Liver (tissue), 9 donors: Measurements from ENCODE around the gene ZNHIT6. TPM values are rescaled to one million over a fixed set of nuclear protein-coding genes. Genes with fewer than 3 reads are reported as not detected.

Experiments used
- DNase-seq: peaks from one replicate; pipeline ENCODE4 v3.0.0-alpha.2; 2017; ENCODE audit warnings: low spot score
- H3K27ac ChIP-seq, 2 donors: one replicate each; pipeline ENCODE4 v1.7.0; 2013; ENCODE audit warnings: inconsistent platforms in 2 of 2, low read length in 2 of 2, control low read depth in 1 of 2, low read depth in 1 of 2, mild to moderate bottlenecking in 1 of 2
- H3K27me3 ChIP-seq, 4 donors: one replicate each; pipeline versions ENCODE4 v1.6.1 to v1.7.0; 2013; ENCODE audit warnings: low read length in 3 of 4, inconsistent platforms in 1 of 4, mild to moderate bottlenecking in 1 of 4, moderate library complexity in 1 of 4; ENCODE audit not compliant: control insufficient read depth in 4 of 4, insufficient read depth in 4 of 4
- H3K36me3 ChIP-seq, 4 donors: one replicate each; pipeline versions ENCODE4 v1.6.1 to v1.7.0; 2013; ENCODE audit warnings: low read length in 3 of 4, mild to moderate bottlenecking in 3 of 4, low read depth in 1 of 4, moderate library complexity in 1 of 4; ENCODE audit not compliant: control insufficient read depth in 4 of 4, insufficient read depth in 3 of 4
- H3K4me1 ChIP-seq, 4 donors: one replicate each; pipeline versions ENCODE4 v1.6.1 to v1.7.0; 2013; ENCODE audit warnings: low read length in 3 of 4, mild to moderate bottlenecking in 3 of 4, moderate library complexity in 1 of 4; ENCODE audit not compliant: control insufficient read depth in 4 of 4, insufficient read depth in 4 of 4
- H3K4me3 ChIP-seq, 3 donors: one replicate each; pipeline versions ENCODE4 v1.6.1 to v1.7.0; 2013; ENCODE audit warnings: low read length in 3 of 3, control low read depth in 1 of 3, low read depth in 1 of 3, mild to moderate bottlenecking in 1 of 3
- H3K9ac ChIP-seq, 2 donors: one replicate each; pipeline ENCODE4 v1.7.0; 2013; ENCODE audit warnings: low read length in 2 of 2, mild to moderate bottlenecking in 2 of 2, moderate library complexity in 2 of 2, control low read depth in 1 of 2, low read depth in 1 of 2
- H3K9me3 ChIP-seq, 4 donors: one replicate each; pipeline versions ENCODE4 v1.6.1 to v1.7.0; 2013; ENCODE audit warnings: low read length in 3 of 4; ENCODE audit not compliant: control insufficient read depth in 4 of 4
- ATF3 ChIP-seq: IDR thresholded peaks from 2 replicates; pipeline ENCODE4 v1.6.1; 2016; ENCODE audit warnings: antibody characterized with exemption
- EGR1 ChIP-seq, 2 donors: IDR thresholded peaks; 2 replicates each; pipeline ENCODE4 v1.6.1; 2016 to 2018; ENCODE audit warnings: antibody characterized with exemption in 2 of 2, low read depth in 2 of 2
- FOXA1 ChIP-seq: IDR thresholded peaks from 2 replicates; pipeline ENCODE4 v1.6.1; 2016; ENCODE audit warnings: antibody characterized with exemption
- FOXA2 ChIP-seq: IDR thresholded peaks from 2 replicates; pipeline ENCODE4 v1.6.1; 2016; ENCODE audit warnings: antibody characterized with exemption
- GABPA ChIP-seq, 2 donors: IDR thresholded peaks in 1 of 2; conservative IDR thresholded peaks in 1 of 2; 2 replicates each; pipeline ENCODE4 v1.6.1; 2016; ENCODE audit warnings: antibody characterized with exemption in 2 of 2, mild to moderate bottlenecking in 1 of 2, moderate library complexity in 1 of 2
- HNF4A ChIP-seq, 2 donors: conservative IDR thresholded peaks; 2 replicates each; pipeline ENCODE4 v1.6.1; 2016; ENCODE audit warnings: antibody characterized with exemption in 2 of 2, mild to moderate bottlenecking in 2 of 2
- HNF4G ChIP-seq: IDR thresholded peaks from 2 replicates; pipeline ENCODE4 v1.6.1; 2016; ENCODE audit warnings: antibody characterized with exemption
- JUND ChIP-seq, 2 donors: IDR thresholded peaks; 2 replicates each; pipeline ENCODE4 v1.6.1; 2016; ENCODE audit warnings: antibody characterized with exemption in 2 of 2
- MAX ChIP-seq: IDR thresholded peaks from 2 replicates; pipeline ENCODE4 v1.6.1; 2016; ENCODE audit warnings: antibody characterized with exemption
- NR2F2 ChIP-seq: IDR thresholded peaks from 2 replicates; pipeline ENCODE4 v1.6.1; 2016; ENCODE audit warnings: antibody characterized with exemption
- RAD21 ChIP-seq, 2 donors: IDR thresholded peaks; 2 replicates each; pipeline ENCODE4 v1.6.1; 2016; ENCODE audit warnings: antibody characterized with exemption in 2 of 2, mild to moderate bottlenecking in 2 of 2
- REST ChIP-seq: IDR thresholded peaks from 2 replicates; pipeline ENCODE4 v1.6.1; 2016; ENCODE audit warnings: antibody characterized with exemption, mild to moderate bottlenecking
- RXRA ChIP-seq, 2 donors: IDR thresholded peaks; 2 replicates each; pipeline ENCODE4 v1.6.1; 2017 to 2018; ENCODE audit warnings: antibody characterized with exemption in 2 of 2, mild to moderate bottlenecking in 1 of 2
- SP1 ChIP-seq: IDR thresholded peaks from 2 replicates; pipeline ENCODE4 v1.6.1; 2018; ENCODE audit warnings: antibody characterized with exemption, mild to moderate bottlenecking
- TAF1 ChIP-seq: conservative IDR thresholded peaks from 2 replicates; pipeline ENCODE4 v1.6.1; 2016; ENCODE audit warnings: antibody characterized with exemption, mild to moderate bottlenecking
- YY1 ChIP-seq: IDR thresholded peaks from 2 replicates; pipeline ENCODE4 v1.6.1; 2016; ENCODE audit warnings: antibody characterized with exemption, mild to moderate bottlenecking
- WGBS: extraction: QIAGEN DNeasy Blood & Tissue Kit; methylation state at CpG from one replicate; pipeline ENCODE4 v1.1.7; 2013; 5-methylcytosine and 5-hydroxymethylcytosine counted together
- polyA plus RNA-seq, 2 donors: library from polyadenylated mRNA; stranded (reverse) in 1 of 2; unstranded in 1 of 2; fragments of 200-250 nt in 1 of 2; fragments of >200 nt in 1 of 2; fragmentation: Nextera tagmentation in 1 of 2; extraction: Ambion mirVana in 1 of 2; gene quantifications; one replicate each; pipeline versions ENCODE4 v1.2.1 to v1.2.3, GENCODE V29; 2013 to 2015
- total RNA-seq, 2 donors: library from RNA; depleted of rRNA; stranded (reverse); fragments of >200 nt; gene quantifications; one replicate each; pipeline ENCODE4 v1.2.3, GENCODE V29; 2014
- TF ChIP-seq, protein P1 (sequence below): IDR thresholded peaks from 2 replicates; pipeline ENCODE4 v1.6.1; 2016; ENCODE audit warnings: antibody characterized with exemption
- TF ChIP-seq, protein P2 (sequence below): fragments of 150-350 bp; IDR thresholded peaks from 2 replicates; pipeline ENCODE4 v1.5.1; 2017; ENCODE audit warnings: improper control_type of control experiment, low read depth, low read length; ENCODE audit not compliant: missing input control
- donor health status: healthy.
- donor health status: healthy.
- donor health status: healthy.
- donor health status: healthy.
- donor health status: healthy.

The ZNHIT6 gene
- total and polyA plus RNA-seq, 4 donors = 2.2 to 4.0 (median 3.2) TPM

DNA sequence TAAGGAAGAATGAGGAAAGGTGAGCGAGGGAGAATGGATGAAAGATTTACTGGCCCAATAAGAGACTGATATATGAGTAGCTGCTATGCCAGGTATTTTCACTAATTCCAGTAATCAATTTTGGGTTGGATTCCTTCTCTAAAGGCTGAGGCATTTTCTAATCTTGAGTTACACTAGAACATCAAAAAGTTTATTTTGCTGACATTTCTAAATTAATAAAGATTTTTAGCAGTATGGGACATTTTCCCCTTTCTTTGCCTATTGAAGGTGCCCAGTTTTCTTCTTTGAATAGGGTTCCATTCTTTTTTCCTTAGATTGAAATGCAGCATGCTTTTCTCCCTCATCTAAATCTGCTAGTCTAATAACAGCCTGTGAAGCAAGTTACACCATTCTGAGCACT lies 52.9 kb downstream of the ZNHIT6 start:
- no peaks in the 10 kb centered on the region for H3K4me1 ChIP-seq
- no peaks in the 10 kb centered on the region for H3K27me3 ChIP-seq
- TF ChIP-seq REST = no peak
- no peak for TF ChIP-seq RXRA (IDR thresholded peaks at IDR 0.05)
- no peak for TF ChIP-seq HNF4A (conservative IDR thresholded peaks at IDR 0.05)
- no peak for TF ChIP-seq NR2F2
- no peak for TF ChIP-seq ATF3
- TF ChIP-seq FOXA1 = no peak
- TF ChIP-seq, protein P1, sequence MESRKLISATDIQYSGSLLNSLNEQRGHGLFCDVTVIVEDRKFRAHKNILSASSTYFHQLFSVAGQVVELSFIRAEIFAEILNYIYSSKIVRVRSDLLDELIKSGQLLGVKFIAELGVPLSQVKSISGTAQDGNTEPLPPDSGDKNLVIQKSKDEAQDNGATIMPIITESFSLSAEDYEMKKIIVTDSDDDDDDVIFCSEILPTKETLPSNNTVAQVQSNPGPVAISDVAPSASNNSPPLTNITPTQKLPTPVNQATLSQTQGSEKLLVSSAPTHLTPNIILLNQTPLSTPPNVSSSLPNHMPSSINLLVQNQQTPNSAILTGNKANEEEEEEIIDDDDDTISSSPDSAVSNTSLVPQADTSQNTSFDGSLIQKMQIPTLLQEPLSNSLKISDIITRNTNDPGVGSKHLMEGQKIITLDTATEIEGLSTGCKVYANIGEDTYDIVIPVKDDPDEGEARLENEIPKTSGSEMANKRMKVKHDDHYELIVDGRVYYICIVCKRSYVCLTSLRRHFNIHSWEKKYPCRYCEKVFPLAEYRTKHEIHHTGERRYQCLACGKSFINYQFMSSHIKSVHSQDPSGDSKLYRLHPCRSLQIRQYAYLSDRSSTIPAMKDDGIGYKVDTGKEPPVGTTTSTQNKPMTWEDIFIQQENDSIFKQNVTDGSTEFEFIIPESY = no peak
- no peak for TF ChIP-seq TAF1
- TF ChIP-seq FOXA2 = no peak
- no peak for TF ChIP-seq SP1
- no peak for TF ChIP-seq MAX
- no peak for TF ChIP-seq JUND (IDR thresholded peaks at IDR 0.05)
- TF ChIP-seq RAD21 (IDR thresholded peaks at IDR 0.05) = no peak
- TF ChIP-seq, protein P2, sequence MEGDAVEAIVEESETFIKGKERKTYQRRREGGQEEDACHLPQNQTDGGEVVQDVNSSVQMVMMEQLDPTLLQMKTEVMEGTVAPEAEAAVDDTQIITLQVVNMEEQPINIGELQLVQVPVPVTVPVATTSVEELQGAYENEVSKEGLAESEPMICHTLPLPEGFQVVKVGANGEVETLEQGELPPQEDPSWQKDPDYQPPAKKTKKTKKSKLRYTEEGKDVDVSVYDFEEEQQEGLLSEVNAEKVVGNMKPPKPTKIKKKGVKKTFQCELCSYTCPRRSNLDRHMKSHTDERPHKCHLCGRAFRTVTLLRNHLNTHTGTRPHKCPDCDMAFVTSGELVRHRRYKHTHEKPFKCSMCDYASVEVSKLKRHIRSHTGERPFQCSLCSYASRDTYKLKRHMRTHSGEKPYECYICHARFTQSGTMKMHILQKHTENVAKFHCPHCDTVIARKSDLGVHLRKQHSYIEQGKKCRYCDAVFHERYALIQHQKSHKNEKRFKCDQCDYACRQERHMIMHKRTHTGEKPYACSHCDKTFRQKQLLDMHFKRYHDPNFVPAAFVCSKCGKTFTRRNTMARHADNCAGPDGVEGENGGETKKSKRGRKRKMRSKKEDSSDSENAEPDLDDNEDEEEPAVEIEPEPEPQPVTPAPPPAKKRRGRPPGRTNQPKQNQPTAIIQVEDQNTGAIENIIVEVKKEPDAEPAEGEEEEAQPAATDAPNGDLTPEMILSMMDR = no peak
- TF ChIP-seq EGR1 (IDR thresholded peaks at IDR 0.05; ENCODE audit: low read depth in 2 of 2) = no peak
- no peak for TF ChIP-seq YY1
- TF ChIP-seq HNF4G = no peak
- no peak for TF ChIP-seq GABPA (IDR thresholded peaks at IDR 0.05 in 1 of 2, conservative IDR thresholded peaks at IDR 0.05 in 1 of 2)
- no peak overlapping the region for H3K4me3 ChIP-seq
- DNase-seq = no peak
- WGBS = 96% methylated on average over 1 of the region's 1 CpG
- no peak overlapping the region for H3K9ac ChIP-seq
- no peak overlapping the region for H3K27ac ChIP-seq
- H3K9me3 ChIP-seq = no peaks in the 10 kb centered on the region
- H3K36me3 ChIP-seq = peaks cover 0 to 11% (median 4%) of the 10 kb centered on the region in 4 donors
